ENCODE results near the gene SLIT2.

SLIT2 gene

GRCh38 chr4:20281453-20281852 lies 29.7 kb downstream of the SLIT2 start:
- TF ChIP-seq CTCF (conservative IDR thresholded peaks at IDR 0.05; ENCODE audit: low read depth): no peak
- ChIA-PET POLR2A (ENCODE audit: low non-redundant PET) (no interaction called here), CTCF (interaction anchor here (0.6 kb wide), 1 partner anchor 539 kb away, joined by 3 read pairs; no protein-coding TSS in a partner anchor)
- no peak for DNase-seq (ENCODE audit: low spot score)
- H3K27ac ChIP-seq: no peak overlapping the region

DNA sequence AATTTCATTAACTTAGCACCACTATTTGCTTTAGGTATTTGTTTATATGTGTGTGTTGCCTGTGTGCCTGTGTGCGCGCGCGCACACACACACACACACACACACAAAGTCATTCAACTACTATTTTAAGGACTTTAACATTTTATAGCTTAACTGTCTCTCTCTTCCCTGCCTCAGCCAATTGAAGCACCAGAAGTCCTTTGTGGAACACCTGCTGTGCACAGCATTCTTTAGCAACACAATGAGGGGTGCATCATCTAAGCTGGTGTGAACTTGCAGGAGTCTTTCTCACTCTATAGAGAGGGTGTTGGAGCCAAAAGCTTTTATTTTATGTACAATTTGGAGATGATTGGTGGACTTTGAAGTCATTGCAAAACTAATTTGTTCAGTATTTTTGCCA lies 31.3 kb downstream of the SLIT2 start:
- no peak for TF ChIP-seq CTCF (conservative IDR thresholded peaks at IDR 0.05; ENCODE audit: low read depth)
- DNase-seq (ENCODE audit: low spot score): no peak
- ChIA-PET CTCF (no interaction called here), POLR2A (ENCODE audit: low non-redundant PET) (no interaction called here)
- H3K27ac ChIP-seq: no peak overlapping the region

DNA sequence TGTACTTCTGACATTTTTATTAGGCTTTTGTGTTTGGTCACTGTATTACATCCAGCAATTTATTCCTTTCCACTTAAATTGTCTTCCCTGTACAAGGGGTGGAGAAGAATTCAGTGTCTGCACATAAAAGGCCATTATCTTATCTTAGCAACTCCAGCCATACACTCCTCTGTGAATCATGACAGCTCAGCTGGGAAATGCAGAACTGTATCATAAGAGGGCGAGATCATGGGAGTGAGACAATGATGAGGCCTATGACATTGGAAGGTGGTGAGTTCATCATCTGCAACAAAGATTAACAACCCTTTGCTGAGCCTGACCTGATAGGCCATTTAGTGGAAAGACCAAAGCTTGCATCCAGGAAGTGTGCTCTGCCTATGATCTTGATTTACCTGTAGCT lies 33.3 kb downstream of the SLIT2 start:
- no peak for DNase-seq (ENCODE audit: low spot score)
- ChIA-PET POLR2A (ENCODE audit: low non-redundant PET) (no interaction called here), CTCF (interaction anchor here (0.7 kb wide), 1 partner anchor 856 kb away, joined by 3 read pairs; no protein-coding TSS in a partner anchor)
- no peak overlapping the region for H3K27ac ChIP-seq
- no peak for TF ChIP-seq CTCF (conservative IDR thresholded peaks at IDR 0.05; ENCODE audit: low read depth)

GRCh38 chr4:20287246-20287645 lies 35.5 kb downstream of the SLIT2 start:
- DNase-seq (ENCODE audit: low spot score): no peak
- ChIA-PET POLR2A (ENCODE audit: low non-redundant PET) (no interaction called here), CTCF (interaction anchor here (0.6 kb wide), 1 partner anchor 761 kb away, joined by 5 read pairs; no protein-coding TSS in a partner anchor)
- H3K27ac ChIP-seq: no peak overlapping the region
- no peak for TF ChIP-seq CTCF (conservative IDR thresholded peaks at IDR 0.05; ENCODE audit: low read depth)

- H3K27ac ChIP-seq: no peak overlapping the region
- ChIA-PET CTCF (no interaction called here), POLR2A (ENCODE audit: low non-redundant PET) (interaction anchor here (0.7 kb wide), 1 partner anchor 1454 kb away, joined by 3 read pairs; no protein-coding TSS in a partner anchor)
- no peak for TF ChIP-seq CTCF (conservative IDR thresholded peaks at IDR 0.05; ENCODE audit: low read depth)
- no peak for DNase-seq (ENCODE audit: low spot score)
These were observed 36.4 kb downstream of the SLIT2 start for GRCh38 chr4:20288047-20288650.

- TF ChIP-seq CTCF (conservative IDR thresholded peaks at IDR 0.05; ENCODE audit: low read depth): no peak
- no peak overlapping the region for H3K27ac ChIP-seq
- POLR2A ChIA-PET (ENCODE audit: low non-redundant PET): interaction anchor here (0.7 kb wide), 1 partner anchor 1455 kb away, joined by 3 read pairs; no protein-coding TSS in a partner anchor
- CTCF ChIA-PET: no interaction called here
- peak; percentile 42 for DNase-seq (ENCODE audit: low spot score)
These were observed 37.3 kb downstream of the SLIT2 start for GRCh38 chr4:20288846-20289512.

Measured in RWPE1 (cell line).